ENCODE measurements around the gene KIF26A.
A peak's percentile ranks its signal among the peaks of the same experiment; 100 is the strongest.

Gene KIF26A

DNA sequence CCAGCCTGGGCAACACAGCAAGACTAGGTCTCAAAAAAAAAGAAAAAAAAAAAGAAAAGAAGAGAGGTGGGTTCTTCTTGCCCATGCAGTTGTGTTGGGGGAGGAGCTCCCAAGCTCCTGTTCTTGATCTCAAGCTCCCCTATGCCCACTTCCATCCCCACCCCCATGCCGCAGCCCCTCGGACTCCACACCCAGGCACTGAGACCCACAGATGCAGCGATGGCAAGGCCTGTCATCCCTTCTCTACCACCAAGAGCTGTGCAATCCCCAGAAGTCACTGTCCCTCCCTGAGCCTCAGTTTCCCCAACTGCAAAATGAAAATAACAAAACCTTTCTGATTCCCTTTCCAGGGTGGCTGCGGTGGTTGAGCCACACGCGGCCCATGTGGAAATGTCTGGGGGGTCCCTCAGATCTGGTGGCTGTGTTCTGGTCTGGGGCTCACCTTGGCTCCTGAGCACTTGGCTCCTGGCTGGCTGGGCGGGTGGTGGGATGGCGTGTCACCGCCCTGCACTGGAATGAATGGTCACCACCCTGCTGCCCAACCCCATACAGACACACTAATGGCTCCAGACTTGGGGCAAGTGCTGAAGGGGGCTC is 22.6 kb upstream of the KIF26A start:
- no peak for TF ChIP-seq TAF1 (IDR thresholded peaks at IDR 0.05; ENCODE audit: low read depth)
- no peak for TF ChIP-seq MAX (IDR thresholded peaks at IDR 0.05)
- TF ChIP-seq CEBPB (IDR thresholded peaks at IDR 0.05) = no peak
- no peak for TF ChIP-seq YY1 (IDR thresholded peaks at IDR 0.05; ENCODE audit: low read depth)
- TF ChIP-seq NFIC (IDR thresholded peaks at IDR 0.05) = no peak
- TF ChIP-seq, protein P1, sequence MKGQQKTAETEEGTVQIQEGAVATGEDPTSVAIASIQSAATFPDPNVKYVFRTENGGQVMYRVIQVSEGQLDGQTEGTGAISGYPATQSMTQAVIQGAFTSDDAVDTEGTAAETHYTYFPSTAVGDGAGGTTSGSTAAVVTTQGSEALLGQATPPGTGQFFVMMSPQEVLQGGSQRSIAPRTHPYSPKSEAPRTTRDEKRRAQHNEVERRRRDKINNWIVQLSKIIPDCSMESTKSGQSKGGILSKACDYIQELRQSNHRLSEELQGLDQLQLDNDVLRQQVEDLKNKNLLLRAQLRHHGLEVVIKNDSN (IDR thresholded peaks at IDR 0.05) = no peak

DNA sequence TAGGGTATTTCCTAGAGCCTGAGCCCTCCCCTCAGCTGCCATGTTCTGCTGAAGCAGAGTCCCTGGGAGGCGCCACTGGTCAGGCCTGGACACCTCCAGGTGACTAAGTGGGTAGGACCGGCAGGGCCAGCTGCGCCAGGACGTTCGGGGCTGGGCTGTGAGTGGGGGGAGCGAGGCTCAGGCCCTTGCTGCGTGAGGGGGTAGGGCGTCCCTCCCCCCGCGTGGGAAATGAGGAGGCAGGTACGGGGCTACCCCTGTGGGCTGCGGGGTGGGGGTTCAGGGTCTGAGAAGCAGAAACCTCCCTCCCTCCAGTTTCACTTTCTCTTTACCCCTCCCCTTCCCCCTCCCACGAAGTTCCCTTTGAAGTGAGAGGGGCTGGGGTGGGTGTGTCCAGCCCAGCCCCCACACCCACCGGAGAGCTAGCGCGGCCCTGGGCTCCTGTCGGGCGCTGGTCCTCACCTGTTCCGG is 22.1 kb upstream of the KIF26A start:
- TF ChIP-seq CREB1 (IDR thresholded peaks at IDR 0.05; ENCODE audit: low read depth) (no peak), TCF12 (IDR thresholded peaks at IDR 0.05; ENCODE audit: low read depth) (peak; percentile 11; the same call in 1 of the 2 replicates)

DNA sequence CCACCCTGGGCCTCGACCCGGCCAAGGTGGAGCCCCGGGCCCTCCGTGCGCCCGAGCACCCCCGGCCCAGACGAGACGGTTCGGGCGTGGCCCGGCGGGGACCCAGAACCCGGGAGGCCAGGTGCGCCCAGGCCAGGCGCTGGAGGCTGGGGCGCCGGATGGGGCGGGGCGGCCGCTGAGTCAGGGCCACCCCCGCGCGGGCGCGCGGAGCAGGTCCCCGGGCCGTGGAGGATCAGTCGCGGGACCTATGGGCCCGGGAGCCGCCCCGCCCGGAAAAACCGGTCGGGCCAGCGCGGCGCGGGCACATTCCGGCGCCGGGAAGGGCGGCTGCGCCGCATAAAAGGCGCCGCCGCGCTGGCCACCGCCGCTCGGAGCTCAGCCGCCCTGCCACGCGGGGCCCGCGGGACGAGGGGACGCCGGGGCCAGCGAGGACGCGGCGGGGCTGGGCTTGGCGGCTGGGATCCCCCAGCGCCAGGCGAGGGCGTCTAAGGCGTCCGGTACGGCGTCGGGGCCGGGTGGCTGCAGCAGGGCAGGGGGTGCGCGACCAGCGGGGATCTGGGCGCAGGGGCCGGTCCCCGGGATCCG is 21.5 kb upstream of the KIF26A start:
- TF ChIP-seq, protein P2, sequence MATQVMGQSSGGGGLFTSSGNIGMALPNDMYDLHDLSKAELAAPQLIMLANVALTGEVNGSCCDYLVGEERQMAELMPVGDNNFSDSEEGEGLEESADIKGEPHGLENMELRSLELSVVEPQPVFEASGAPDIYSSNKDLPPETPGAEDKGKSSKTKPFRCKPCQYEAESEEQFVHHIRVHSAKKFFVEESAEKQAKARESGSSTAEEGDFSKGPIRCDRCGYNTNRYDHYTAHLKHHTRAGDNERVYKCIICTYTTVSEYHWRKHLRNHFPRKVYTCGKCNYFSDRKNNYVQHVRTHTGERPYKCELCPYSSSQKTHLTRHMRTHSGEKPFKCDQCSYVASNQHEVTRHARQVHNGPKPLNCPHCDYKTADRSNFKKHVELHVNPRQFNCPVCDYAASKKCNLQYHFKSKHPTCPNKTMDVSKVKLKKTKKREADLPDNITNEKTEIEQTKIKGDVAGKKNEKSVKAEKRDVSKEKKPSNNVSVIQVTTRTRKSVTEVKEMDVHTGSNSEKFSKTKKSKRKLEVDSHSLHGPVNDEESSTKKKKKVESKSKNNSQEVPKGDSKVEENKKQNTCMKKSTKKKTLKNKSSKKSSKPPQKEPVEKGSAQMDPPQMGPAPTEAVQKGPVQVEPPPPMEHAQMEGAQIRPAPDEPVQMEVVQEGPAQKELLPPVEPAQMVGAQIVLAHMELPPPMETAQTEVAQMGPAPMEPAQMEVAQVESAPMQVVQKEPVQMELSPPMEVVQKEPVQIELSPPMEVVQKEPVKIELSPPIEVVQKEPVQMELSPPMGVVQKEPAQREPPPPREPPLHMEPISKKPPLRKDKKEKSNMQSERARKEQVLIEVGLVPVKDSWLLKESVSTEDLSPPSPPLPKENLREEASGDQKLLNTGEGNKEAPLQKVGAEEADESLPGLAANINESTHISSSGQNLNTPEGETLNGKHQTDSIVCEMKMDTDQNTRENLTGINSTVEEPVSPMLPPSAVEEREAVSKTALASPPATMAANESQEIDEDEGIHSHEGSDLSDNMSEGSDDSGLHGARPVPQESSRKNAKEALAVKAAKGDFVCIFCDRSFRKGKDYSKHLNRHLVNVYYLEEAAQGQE (IDR thresholded peaks at IDR 0.05; ENCODE audit: low read depth) = no peak
- no peak for TF ChIP-seq FOXM1 (IDR thresholded peaks at IDR 0.05; ENCODE audit: borderline replicate concordance, low read depth)
- peak; percentile 53; the same call in 1 of the 2 replicates for TF ChIP-seq EP300 (IDR thresholded peaks at IDR 0.05; ENCODE audit: borderline replicate concordance)
- TF ChIP-seq TEAD4 (IDR thresholded peaks at IDR 0.05) = peak; percentile 80
- TF ChIP-seq RAD21 (IDR thresholded peaks at IDR 0.05; ENCODE audit: low read depth) = no peak
- TF ChIP-seq CREB1 (IDR thresholded peaks at IDR 0.05; ENCODE audit: low read depth) = no peak
- TF ChIP-seq NFIC (IDR thresholded peaks at IDR 0.05) = no peak; the same call in 1 of the 2 replicates
- peak; percentile 68; the same call in 1 of the 2 replicates for TF ChIP-seq TCF12 (IDR thresholded peaks at IDR 0.05; ENCODE audit: low read depth)
- TF ChIP-seq YY1 (IDR thresholded peaks at IDR 0.05; ENCODE audit: low read depth) = no peak
- no peak for TF ChIP-seq CEBPB (IDR thresholded peaks at IDR 0.05)
- no peak for TF ChIP-seq TAF1 (IDR thresholded peaks at IDR 0.05; ENCODE audit: low read depth)
- TF ChIP-seq EGR1 (IDR thresholded peaks at IDR 0.05) = peak; percentile 71
- TF ChIP-seq MAX (IDR thresholded peaks at IDR 0.05) = peak; percentile 82; the same call in 1 of the 2 replicates

DNA sequence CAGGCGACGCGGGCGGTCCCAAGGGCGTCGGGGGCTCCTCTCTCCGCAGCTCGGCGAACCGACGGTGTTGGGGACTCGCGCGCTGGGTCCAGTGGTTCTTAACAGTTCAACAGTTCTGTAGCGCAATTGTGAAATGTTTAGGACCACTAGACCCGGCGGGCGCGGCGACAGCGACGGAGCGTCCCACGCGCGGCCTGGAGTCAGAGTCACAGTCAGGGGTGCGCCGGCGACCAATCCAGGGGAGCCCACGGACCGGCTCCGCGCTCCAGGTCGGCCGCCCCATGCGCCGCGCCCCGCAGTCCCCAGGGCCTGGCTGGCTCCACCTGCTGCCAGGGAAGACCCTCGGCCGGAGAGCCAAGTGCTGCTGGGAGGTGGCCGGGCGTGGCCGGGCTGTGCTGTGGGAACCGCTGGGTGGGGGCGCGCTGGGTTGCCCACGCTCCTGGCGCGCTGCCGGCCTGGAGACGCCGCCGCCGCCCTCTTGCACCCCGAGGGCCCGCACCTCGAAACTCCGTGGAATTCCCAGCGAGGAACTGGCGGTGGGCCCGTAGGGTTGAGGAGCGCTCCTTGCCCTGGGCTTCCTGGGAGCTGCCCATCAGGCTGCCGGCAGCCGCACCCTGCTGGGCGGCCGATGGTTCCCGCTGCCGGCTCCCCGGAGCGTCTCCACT is 20.9 kb upstream of the KIF26A start:
- TF ChIP-seq CEBPB (IDR thresholded peaks at IDR 0.05) (no peak), YY1 (IDR thresholded peaks at IDR 0.05; ENCODE audit: low read depth) (no peak), TAF1 (IDR thresholded peaks at IDR 0.05; ENCODE audit: low read depth) (no peak), CREB1 (IDR thresholded peaks at IDR 0.05; ENCODE audit: low read depth) (no peak), RAD21 (IDR thresholded peaks at IDR 0.05; ENCODE audit: low read depth) (no peak), FOXM1 (IDR thresholded peaks at IDR 0.05; ENCODE audit: borderline replicate concordance, low read depth) (no peak), ZBTB7A (IDR thresholded peaks at IDR 0.05; ENCODE audit: low read depth) (no peak), NFIC (IDR thresholded peaks at IDR 0.05) (no peak), EP300 (IDR thresholded peaks at IDR 0.05; ENCODE audit: borderline replicate concordance) (no peak), EGR1 (IDR thresholded peaks at IDR 0.05) (no peak)
- TF ChIP-seq, protein P1 (IDR thresholded peaks at IDR 0.05) = no peak
- TF ChIP-seq, protein P2 (IDR thresholded peaks at IDR 0.05; ENCODE audit: low read depth) = no peak

DNA sequence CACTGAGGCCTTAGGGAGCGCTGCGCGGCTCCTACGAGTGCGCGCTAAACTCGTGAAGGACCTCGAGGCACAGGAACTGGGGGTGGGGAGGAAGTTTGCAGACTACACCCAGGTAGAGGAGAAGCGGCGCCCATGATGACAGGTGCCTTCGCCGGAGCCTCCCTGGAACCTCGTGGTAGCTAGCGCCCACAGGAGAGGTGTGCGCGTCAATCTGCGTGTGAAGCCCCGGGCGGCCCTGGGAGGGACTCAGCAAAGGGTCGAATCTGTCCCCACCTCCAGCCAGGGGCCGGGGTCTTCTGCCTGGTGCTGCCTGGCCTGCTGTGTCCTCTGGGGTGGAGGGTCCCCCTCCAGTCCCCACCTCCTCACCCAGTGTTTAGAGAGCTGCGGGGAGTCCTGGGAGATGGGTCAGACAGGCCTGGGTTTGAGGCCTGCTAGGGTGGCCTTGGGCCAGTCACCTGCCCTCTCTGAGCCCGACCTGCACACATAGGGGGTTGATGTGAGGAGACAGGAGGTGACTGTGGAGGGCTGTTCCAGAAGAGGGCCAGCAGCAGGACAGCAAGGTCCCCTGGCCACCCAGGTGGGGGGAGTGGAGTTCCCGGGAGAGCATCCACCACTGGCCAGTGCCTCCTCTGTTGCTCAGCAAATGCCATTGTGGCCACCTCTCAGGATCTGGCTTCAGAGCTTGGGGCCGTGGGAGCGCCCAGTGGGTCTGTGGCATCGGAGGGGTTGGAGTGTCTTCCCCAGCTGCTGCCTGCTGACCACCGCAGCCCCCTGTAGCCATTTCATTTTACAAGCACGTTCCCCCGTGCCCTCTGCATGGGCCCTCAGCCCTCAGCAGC is 20.2 kb upstream of the KIF26A start:
- TF ChIP-seq RAD21 (IDR thresholded peaks at IDR 0.05; ENCODE audit: low read depth) = no peak
- no peak for TF ChIP-seq TCF12 (IDR thresholded peaks at IDR 0.05; ENCODE audit: low read depth)
- no peak for TF ChIP-seq EGR1 (IDR thresholded peaks at IDR 0.05)
- TF ChIP-seq YY1 (IDR thresholded peaks at IDR 0.05; ENCODE audit: low read depth) = no peak
- TF ChIP-seq CEBPB (IDR thresholded peaks at IDR 0.05) = no peak
- TF ChIP-seq, protein P1 (IDR thresholded peaks at IDR 0.05) = no peak
- no peak for TF ChIP-seq ZBTB7A (IDR thresholded peaks at IDR 0.05; ENCODE audit: low read depth)
- no peak for TF ChIP-seq TEAD4 (IDR thresholded peaks at IDR 0.05)
- no peak for TF ChIP-seq FOXM1 (IDR thresholded peaks at IDR 0.05; ENCODE audit: borderline replicate concordance, low read depth)
- no peak for TF ChIP-seq TAF1 (IDR thresholded peaks at IDR 0.05; ENCODE audit: low read depth)
- TF ChIP-seq CREB1 (IDR thresholded peaks at IDR 0.05; ENCODE audit: low read depth) = no peak

Data from Ishikawa (cell line).